Aortic smooth muscle cell (primary cell): ENCODE measurements around the gene ASCL5. TPM values are rescaled to one million over a fixed set of nuclear protein-coding genes. Genes with fewer than 3 reads are reported as not detected.

Experiments used
- total RNA-seq: library from RNA; depleted of rRNA; stranded (reverse); fragments of >200 nt; gene quantifications from 2 replicates; pipeline ENCODE4 v1.2.3, GENCODE V29; 2014

ASCL5 gene, protein sequence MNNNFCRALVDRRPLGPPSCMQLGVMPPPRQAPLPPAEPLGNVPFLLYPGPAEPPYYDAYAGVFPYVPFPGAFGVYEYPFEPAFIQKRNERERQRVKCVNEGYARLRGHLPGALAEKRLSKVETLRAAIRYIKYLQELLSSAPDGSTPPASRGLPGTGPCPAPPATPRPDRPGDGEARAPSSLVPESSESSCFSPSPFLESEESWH
- total RNA-seq: not detected in 2 replicates

GRCh38 chr1:201126832-201127754, at the start of gene ASCL5:
Gene ASCL5 (minus strand): TSS chr1:201127184. CDS start chr1:201115372, 11,812 bp downstream.

GRCh38 chr1:201154389-201155165, 27.6 kb upstream of the ASCL5 start, which contains the start of gene TMEM9:
Gene TMEM9 (minus strand): TSS chr1:201154474. CDS start chr1:201153923, 551 bp downstream.

DNA sequence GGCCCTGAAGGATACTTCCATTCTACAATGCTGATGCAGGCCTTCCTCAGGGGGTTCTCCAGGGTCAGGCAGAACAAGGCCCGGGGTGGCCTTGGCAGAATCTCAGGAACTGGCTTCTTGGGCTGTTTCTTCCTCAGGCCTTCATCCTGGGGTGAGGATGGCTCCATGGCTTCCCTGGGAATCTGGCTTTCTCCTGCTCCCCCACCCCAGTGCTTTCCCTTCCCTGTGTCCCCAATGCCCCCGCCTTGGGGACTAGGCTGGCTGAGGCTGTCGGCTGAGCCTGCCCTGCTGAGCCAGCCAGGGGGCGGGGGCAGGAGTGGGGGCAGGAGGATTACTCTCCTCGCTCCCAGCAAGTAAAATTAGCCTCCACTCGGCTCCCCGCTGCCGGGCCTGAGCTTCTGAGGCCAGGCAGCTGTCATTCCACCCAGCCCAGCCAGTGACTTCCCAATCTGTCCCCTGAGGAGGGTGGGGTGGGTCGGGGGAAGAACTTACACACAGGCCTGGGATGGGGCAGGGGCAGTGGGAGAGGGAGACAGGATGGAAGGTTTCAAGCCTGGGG, 14.7 kb downstream of the ASCL5 start, which contains the start of gene CACNA1S:
Gene CACNA1S (minus strand): TSS at position 254 of the 559 bp plus-strand sequence. CDS start 87 bp downstream, at position 167.

Other genes starting within 250 kb of the ASCL5 start
- not detected in 2 replicates for gene INAVA, start 232.3 kb downstream of the ASCL5 start, total RNA-seq
- 0.12 and 0.13 TPM in 2 replicates for gene KIF21B, start 103.5 kb downstream of the ASCL5 start, total RNA-seq
- not detected in 2 replicates for gene CACNA1S, start 14.8 kb downstream of the ASCL5 start, total RNA-seq
- gene TMEM9, start 27.3 kb upstream of the ASCL5 start, total RNA-seq: 56.4 and 61.4 TPM in 2 replicates
- under 0.01 and 0.19 TPM in 2 replicates for gene IGFN1, start 63.6 kb upstream of the ASCL5 start, total RNA-seq
- gene PKP1, start 156.3 kb upstream of the ASCL5 start, total RNA-seq: under 0.01 and 0.06 TPM in 2 replicates